HTERT RPE-1 (cell line): Measurements from ENCODE around the gene CARD18.
"Not testable (repeated sequence)": the region's sequence is repeated elsewhere in the genome, so short reads cannot be mapped to it uniquely, and the experiment has no call there.

ENCODE experiments used
- in situ Hi-C: fragments of 300-500 bp; cut with MboI; formaldehyde crosslinking; loops from 4 replicates; pipeline ENCODE4 v1.14.3; 2020; ENCODE audit warnings: low sequenced_read_pairs

CARD18 gene

GRCh38 chr11:105135883-105136282 lies 3.7 kb downstream of the CARD18 start:
- in situ Hi-C loops = no loop called here

- in situ Hi-C loops = no loop called here
These were observed 6.7 kb downstream of the CARD18 start for GRCh38 chr11:105132716-105133511.

DNA sequence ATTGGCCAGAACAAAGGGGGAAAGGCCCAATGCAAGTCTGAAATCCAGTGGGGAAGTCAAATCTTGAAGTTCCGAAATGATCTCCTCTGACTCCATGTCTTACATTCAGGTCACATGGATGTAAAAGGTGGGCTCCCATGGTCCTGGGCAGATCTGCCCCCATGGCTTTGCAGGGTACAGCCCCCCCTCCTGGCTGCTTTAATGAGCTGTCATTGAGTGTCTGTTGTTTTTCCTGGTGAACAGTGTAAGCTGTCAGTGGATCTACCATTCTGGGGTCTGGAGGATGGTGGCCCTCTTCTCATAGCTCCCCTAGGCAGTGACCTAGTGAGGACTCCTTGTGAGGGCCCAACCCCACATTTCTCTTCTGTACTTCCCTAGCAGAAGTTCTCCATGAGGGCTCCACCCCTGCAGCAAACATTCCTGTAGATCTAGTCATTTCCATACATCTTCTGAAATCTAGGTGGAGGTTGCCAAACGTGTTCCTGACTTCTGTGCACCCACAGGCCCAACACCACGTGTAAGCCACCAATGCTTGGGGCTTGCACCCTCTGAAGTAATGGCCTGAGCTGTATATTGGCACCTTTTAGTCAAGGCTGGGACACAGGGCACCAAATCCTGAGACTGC lies 9.3 kb downstream of the CARD18 start:
- in situ Hi-C loops = no loop called here

GRCh38 chr11:105124756-105125155 lies 14.8 kb downstream of the CARD18 start:
- in situ Hi-C loops = no loop called here

DNA sequence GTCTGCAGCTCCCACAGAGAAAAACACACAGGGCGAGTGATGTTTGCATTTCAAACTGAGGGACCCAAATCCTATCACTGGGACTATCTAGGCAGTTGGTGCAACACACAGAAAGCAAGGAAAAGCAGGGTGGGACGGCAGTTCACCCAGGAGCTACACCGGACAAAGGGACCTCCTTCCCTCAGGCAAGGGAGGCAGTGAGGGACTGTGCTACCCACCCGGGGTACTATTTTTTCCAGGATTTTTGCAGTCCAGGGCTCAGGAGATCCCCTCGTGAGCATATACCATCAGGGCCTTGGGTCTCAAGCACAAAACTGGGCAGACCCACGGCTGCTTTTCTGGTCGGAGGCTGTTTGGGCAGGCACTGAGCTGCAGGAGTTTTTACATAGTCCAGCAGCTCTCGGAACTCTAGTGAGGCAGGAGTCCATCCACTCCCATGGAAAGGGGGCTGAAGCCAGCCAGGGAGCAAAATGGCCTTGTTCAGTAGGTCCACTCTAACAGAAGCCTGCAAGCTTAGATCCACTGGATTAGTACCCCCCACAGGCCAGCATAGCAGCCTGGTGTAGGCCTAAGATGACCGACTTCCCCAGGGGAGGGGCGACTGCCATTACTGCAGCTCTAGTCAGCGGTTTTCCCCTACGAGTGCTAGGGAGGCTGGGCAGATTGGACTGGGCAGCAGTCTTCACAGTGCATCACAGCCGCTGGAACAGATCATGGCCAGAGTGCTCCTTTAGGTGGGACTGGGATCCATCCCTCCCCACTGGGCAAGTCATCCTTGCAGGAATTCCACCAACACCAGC lies 28.2 kb downstream of the CARD18 start:
- in situ Hi-C loops = no loop called here

DNA sequence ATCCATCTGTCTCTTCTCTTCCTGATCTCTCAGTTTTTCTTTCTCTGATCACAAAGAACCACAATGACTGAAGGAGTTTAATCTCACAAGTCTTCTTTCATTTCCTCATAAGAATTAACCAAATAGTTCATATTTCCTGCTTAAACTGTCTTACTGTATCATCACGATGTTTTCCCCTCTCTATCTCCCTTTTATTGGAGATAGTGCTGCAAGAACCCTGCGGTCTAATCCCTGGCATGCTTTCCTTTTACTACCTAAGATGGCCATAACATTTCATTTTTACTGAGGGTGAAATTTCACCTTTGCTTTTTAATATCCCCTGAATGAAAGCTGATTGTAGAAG lies 28.9 kb downstream of the CARD18 start:
- in situ Hi-C loops = no loop called here

- in situ Hi-C loops = no loop called here
These were observed 29.5 kb downstream of the CARD18 start for GRCh38 chr11:105109855-105110687.

DNA sequence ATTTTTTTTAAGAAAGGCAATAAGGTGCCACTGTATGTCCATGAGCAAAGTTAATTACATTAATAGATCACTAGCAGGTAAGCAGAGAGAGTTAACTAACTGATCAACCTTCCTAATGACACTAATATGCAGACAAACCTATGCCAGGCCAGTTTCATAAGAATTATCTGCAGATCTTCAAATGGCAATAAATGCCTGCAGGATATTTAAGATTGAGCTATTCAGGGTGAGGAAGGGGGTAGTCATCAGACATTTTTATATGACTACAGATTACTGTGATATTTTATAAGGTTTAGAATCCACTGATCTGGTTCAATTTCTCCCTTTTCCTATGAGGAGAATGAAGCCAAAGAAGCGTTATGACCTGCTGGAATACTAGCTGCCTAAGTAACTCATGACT lies 30.2 kb downstream of the CARD18 start:
- in situ Hi-C loops = no loop called here

- in situ Hi-C loops = no loop called here
These were observed 31.3 kb downstream of the CARD18 start for GRCh38 chr11:105108247-105108646.

DNA sequence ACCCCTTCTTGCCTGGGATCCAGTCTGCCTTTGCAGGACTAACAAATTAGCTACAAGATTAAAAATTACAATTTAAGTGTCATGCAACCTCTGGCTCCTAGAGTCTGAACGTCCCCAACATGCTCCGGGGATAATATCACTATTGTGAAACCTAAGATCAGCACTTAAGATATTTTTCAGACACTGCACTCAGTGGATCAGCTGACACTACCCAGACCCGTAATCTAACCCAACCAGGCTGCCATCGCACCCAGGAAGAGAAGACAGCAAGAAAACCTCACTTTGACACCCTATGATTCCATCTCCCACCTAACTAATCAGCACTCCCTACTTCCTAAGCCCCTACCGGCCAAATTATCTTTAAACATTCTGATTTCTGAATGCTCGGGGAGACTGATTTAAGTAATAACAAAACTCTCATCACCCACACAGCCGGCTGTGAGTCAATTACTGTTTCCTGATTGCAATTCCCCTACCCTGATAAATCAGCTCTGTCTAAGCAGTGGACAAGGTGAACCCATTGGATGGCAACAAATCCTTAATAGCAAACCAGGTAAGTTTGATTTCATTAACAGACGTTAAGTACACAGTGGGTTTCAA lies 32.2 kb downstream of the CARD18 start:
- in situ Hi-C loops = not testable (repeated sequence)

- in situ Hi-C loops = no loop called here
These were observed 33.4 kb downstream of the CARD18 start for GRCh38 chr11:105106140-105106539.

GRCh38 chr11:105104292-105104691 lies 35.3 kb downstream of the CARD18 start:
- in situ Hi-C loops = no loop called here

DNA sequence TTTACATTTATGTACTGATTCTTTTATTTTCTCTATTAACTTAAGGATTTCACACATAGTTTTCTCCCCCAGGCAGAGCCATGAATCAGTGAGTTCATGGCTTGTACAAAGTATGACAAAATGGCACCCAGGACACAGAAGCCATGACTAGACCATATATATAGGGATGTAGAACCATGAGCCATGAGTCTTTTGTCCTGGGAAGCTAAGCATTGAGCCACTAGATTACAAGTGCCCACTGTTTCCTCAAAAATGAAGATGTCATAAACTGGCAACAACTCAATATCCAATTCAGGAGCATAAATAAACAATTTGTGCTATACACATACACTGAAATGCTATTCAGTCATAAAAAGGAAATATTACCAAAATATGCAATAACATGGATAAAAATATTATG lies 36.2 kb downstream of the CARD18 start:
- in situ Hi-C loops = no loop called here

DNA sequence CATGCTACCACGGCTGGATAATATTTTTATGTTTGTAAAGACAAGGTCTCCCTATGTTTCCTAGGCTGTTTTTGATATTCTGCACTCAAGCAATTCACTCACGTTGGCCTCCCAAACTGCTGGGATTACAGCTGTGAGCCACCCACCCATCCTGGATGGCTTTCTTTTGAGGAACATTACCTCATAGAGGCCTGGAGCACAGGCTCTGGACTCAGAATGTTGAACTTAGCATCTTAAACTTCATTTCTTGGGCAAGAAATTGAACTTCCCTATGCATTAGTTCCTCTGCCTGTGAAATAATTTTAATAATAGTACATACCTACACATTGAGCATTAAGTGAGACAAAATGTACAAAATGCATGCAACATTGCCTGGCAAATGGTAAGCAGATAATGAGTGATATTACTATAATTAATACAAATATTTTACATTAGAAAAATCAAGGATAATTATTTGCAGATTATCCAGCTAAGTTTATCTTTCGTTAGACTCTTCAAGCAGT lies 37.4 kb downstream of the CARD18 start:
- in situ Hi-C loops = not testable (repeated sequence)

- in situ Hi-C loops = no loop called here
These were observed 38.5 kb downstream of the CARD18 start for GRCh38 chr11:105100981-105101630.

GRCh38 chr11:105100206-105100605 lies 39.4 kb downstream of the CARD18 start:
- in situ Hi-C loops = no loop called here

GRCh38 chr11:105099594-105099993 lies 40.0 kb downstream of the CARD18 start:
- in situ Hi-C loops = not testable (repeated sequence)

- in situ Hi-C loops = no loop called here
These were observed 47.0 kb downstream of the CARD18 start for GRCh38 chr11:105092256-105093239.
